ENCODE results near the gene ANKRD13B. TPM values are rescaled to one million over a fixed set of nuclear protein-coding genes. Genes with fewer than 3 reads are reported as not detected.

ANKRD13B gene
- total and polyA plus RNA-seq, 2 of the 13 experiments (the other 11 are each of a cell fraction or from before 2014, with no cell fraction given), result 1.7 to 1.8 TPM

DNA sequence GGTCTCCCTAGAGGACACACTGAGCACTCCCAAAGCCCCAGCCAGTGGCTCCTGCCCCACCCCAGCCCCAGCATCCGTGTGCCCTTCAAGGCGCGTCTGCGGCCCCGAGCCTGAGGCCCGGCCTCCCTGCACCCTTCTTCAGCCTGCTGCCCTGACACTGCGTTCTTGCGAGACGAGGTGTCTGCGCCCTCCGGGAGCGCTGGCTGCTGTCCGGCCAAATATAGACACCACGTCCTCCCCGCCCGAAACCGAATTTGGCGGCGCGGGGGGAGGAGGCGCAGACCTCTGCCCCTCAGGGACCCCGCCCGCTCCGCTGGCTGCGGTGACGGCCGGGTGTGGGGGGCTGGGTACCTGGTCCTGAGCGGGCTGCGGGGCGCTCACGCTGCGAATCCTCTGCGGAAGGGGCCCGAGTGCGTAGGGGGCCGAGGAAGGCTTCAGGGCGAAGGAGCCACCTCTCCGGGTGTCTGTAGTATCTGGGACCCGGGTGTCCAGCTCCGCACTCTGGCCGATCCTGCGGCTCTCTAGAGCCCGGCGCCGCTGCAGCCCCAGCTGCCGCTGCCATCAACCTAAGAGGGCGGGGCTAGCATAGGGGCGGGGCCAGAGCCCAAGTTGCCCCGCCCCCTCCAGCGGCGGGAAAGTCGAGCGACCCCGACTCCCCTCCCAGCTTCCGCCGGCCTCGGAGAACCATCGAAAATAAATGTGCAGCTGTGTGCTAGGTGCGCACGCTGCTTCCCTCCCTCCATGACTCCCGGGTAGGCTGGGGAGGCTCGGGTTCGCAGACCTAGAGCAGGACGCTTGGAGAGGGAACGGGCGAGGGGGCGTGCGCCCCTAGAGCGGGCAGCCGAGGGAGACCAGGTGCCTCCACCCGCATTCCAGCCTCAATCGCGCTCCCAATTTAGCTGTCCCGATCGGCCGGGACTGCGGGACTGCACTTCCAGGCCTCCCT is 29.7 kb downstream of the ANKRD13B start, which contains the start of gene CORO6 (continued):
- TF ChIP-seq ZNF746 (CRISPR knock-in tag; IDR thresholded peaks at IDR 0.05) (no peak), ZNF124 (CRISPR knock-in tag; IDR thresholded peaks at IDR 0.05) (no peak), ELF1 (CRISPR knock-in tag; IDR thresholded peaks at IDR 0.05) (no peak), ARNT2 (CRISPR knock-in tag; IDR thresholded peaks at IDR 0.05; ENCODE audit: low read depth) (no peak), ZNF780A (CRISPR knock-in tag; IDR thresholded peaks at IDR 0.05) (no peak), RXRA (CRISPR knock-in tag; IDR thresholded peaks at IDR 0.05) (no peak), MED8 (CRISPR knock-in tag; IDR thresholded peaks at IDR 0.05; ENCODE audit: insufficient replicate concordance) (no peak), ZNF30 (CRISPR knock-in tag; IDR thresholded peaks at IDR 0.05) (0 out of 2 replicates have a peak, but pooled peaks have one; percentile 42), ZNF3 (CRISPR knock-in tag; IDR thresholded peaks at IDR 0.05) (no peak), TARDBP (CRISPR knock-in tag; IDR thresholded peaks at IDR 0.05) (no peak), RCOR2 (CRISPR knock-in tag; IDR thresholded peaks at IDR 0.05) (no peak), ONECUT2 (CRISPR knock-in tag; IDR thresholded peaks at IDR 0.05) (0 out of 2 replicates have a peak, but pooled peaks have one; percentile 16), DR1 (CRISPR knock-in tag; IDR thresholded peaks at IDR 0.05) (no peak), ZNF12 (CRISPR knock-in tag; IDR thresholded peaks at IDR 0.05) (no peak), ZNF766 (CRISPR knock-in tag; IDR thresholded peaks at IDR 0.05; ENCODE audit: borderline replicate concordance) (no peak), ZBTB8A (CRISPR knock-in tag; IDR thresholded peaks at IDR 0.05; ENCODE audit: borderline replicate concordance, low read depth) (no peak), KMT2A (CRISPR knock-in tag; IDR thresholded peaks at IDR 0.05) (no peak), ZNF547 (CRISPR knock-in tag; IDR thresholded peaks at IDR 0.05) (no peak)
- TF ChIP-seq, protein P1, sequence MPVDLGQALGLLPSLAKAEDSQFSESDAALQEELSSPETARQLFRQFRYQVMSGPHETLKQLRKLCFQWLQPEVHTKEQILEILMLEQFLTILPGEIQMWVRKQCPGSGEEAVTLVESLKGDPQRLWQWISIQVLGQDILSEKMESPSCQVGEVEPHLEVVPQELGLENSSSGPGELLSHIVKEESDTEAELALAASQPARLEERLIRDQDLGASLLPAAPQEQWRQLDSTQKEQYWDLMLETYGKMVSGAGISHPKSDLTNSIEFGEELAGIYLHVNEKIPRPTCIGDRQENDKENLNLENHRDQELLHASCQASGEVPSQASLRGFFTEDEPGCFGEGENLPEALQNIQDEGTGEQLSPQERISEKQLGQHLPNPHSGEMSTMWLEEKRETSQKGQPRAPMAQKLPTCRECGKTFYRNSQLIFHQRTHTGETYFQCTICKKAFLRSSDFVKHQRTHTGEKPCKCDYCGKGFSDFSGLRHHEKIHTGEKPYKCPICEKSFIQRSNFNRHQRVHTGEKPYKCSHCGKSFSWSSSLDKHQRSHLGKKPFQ (CRISPR knock-in tag; IDR thresholded peaks at IDR 0.05; ENCODE audit: insufficient replicate concordance), result no peak
- TF ChIP-seq, protein P2, sequence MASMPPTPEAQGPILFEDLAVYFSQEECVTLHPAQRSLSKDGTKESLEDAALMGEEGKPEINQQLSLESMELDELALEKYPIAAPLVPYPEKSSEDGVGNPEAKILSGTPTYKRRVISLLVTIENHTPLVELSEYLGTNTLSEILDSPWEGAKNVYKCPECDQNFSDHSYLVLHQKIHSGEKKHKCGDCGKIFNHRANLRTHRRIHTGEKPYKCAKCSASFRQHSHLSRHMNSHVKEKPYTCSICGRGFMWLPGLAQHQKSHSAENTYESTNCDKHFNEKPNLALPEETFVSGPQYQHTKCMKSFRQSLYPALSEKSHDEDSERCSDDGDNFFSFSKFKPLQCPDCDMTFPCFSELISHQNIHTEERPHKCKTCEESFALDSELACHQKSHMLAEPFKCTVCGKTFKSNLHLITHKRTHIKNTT (CRISPR knock-in tag; IDR thresholded peaks at IDR 0.05), result no peak
- TF ChIP-seq, protein P3, sequence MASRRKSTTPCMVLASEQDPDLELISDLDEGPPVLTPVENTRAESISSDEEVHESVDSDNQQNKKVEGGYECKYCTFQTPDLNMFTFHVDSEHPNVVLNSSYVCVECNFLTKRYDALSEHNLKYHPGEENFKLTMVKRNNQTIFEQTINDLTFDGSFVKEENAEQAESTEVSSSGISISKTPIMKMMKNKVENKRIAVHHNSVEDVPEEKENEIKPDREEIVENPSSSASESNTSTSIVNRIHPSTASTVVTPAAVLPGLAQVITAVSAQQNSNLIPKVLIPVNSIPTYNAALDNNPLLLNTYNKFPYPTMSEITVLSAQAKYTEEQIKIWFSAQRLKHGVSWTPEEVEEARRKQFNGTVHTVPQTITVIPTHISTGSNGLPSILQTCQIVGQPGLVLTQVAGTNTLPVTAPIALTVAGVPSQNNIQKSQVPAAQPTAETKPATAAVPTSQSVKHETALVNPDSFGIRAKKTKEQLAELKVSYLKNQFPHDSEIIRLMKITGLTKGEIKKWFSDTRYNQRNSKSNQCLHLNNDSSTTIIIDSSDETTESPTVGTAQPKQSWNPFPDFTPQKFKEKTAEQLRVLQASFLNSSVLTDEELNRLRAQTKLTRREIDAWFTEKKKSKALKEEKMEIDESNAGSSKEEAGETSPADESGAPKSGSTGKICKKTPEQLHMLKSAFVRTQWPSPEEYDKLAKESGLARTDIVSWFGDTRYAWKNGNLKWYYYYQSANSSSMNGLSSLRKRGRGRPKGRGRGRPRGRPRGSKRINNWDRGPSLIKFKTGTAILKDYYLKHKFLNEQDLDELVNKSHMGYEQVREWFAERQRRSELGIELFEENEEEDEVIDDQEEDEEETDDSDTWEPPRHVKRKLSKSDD (CRISPR knock-in tag; IDR thresholded peaks at IDR 0.05; ENCODE audit: low read depth), result no peak
- TF ChIP-seq, protein P4, sequence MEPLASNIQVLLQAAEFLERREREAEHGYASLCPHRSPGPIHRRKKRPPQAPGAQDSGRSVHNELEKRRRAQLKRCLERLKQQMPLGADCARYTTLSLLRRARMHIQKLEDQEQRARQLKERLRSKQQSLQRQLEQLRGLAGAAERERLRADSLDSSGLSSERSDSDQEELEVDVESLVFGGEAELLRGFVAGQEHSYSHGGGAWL (CRISPR knock-in tag; IDR thresholded peaks at IDR 0.05), result no peak
- TF ChIP-seq, protein P5, sequence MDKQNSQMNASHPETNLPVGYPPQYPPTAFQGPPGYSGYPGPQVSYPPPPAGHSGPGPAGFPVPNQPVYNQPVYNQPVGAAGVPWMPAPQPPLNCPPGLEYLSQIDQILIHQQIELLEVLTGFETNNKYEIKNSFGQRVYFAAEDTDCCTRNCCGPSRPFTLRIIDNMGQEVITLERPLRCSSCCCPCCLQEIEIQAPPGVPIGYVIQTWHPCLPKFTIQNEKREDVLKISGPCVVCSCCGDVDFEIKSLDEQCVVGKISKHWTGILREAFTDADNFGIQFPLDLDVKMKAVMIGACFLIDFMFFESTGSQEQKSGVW (CRISPR knock-in tag; IDR thresholded peaks at IDR 0.05; ENCODE audit: borderline replicate concordance), result no peak

All from HepG2 (cell line).